HTR-8/SVneo (cell line): ENCODE measurements around the gene ZNF497.
"Not testable (repeated sequence)": the region's sequence is repeated elsewhere in the genome, so short reads cannot be mapped to it uniquely, and the experiment has no call there.

Source experiments
- DNase-seq: peaks from one replicate; pipeline ENCODE4 v3.0.0; 2011; ENCODE audit warnings: low spot score, mixed read lengths; ENCODE audit not compliant: insufficient read length
- FAIRE-seq: peaks from 2 replicates; lab custom pipeline; 2011; peaks lifted over from hg19 to GRCh38; lab: Jason Lieb, UNC

The ZNF497 gene

GRCh38 chr19:58395220-58395978 lies 32.8 kb upstream of the ZNF497 start, which contains the start of gene RNF225:
Gene RNF225, plus strand, starts transcription at chr19:58395656. Its CDS starts 434 bp downstream, at chr19:58396090.
- DNase-seq (no peak), FAIRE-seq (no peak)

- FAIRE-seq, result no peak
- DNase-seq, result no peak
Observed at GRCh38 chr19:58394821-58395219, 32.3 kb upstream of the ZNF497 start.

- DNase-seq, result no peak
- FAIRE-seq, result no peak
Observed at GRCh38 chr19:58393725-58394033, 31.1 kb upstream of the ZNF497 start.

GRCh38 chr19:58392945-58393724 lies 30.6 kb upstream of the ZNF497 start:
- FAIRE-seq (no peak), DNase-seq (no peak)

- no peak for FAIRE-seq
Observed at GRCh38 chr19:58388175-58388526, 25.6 kb upstream of the ZNF497 start.

GRCh38 chr19:58387338-58388174 lies 25.0 kb upstream of the ZNF497 start:
- no peak for FAIRE-seq
- DNase-seq, result no peak

More at GRCh38 chr19:58388175-58388526, 25.6 kb upstream of the ZNF497 start:
- DNase-seq, result no peak

GRCh38 chr19:58386576-58387337 lies 24.2 kb upstream of the ZNF497 start, which contains the start of gene RPS5:
Gene RPS5, plus strand, starts transcription at chr19:58387269. Its CDS starts 869 bp downstream, at chr19:58388138.
- DNase-seq (peak; percentile 100), FAIRE-seq (peak; percentile 94)

- DNase-seq, result no peak
- no peak for FAIRE-seq
Observed at GRCh38 chr19:58385891-58386575, 23.5 kb upstream of the ZNF497 start.

GRCh38 chr19:58385313-58385890 lies 22.9 kb upstream of the ZNF497 start:
- DNase-seq (no peak), FAIRE-seq (no peak)

- no peak for DNase-seq
- FAIRE-seq, result no peak
Observed at GRCh38 chr19:58382997-58383603, 20.5 kb upstream of the ZNF497 start.

- no peak for FAIRE-seq
- DNase-seq, result no peak
Observed at GRCh38 chr19:58381460-58382212, 19.1 kb upstream of the ZNF497 start.

GRCh38 chr19:58380662-58381459 lies 18.3 kb upstream of the ZNF497 start, which contains the start of gene ZNF837:
Gene ZNF837, minus strand, starts transcription at chr19:58381030. Its CDS starts 11,698 bp downstream, at chr19:58369332.
- FAIRE-seq, result peak; percentile 97

GRCh38 chr19:58380037-58380661 lies 17.6 kb upstream of the ZNF497 start:
- no peak for DNase-seq
- peak; percentile 72 for FAIRE-seq

More at GRCh38 chr19:58380662-58381459, 18.3 kb upstream of the ZNF497 start, which contains the start of gene ZNF837:
- DNase-seq, result peak; percentile 97

- no peak for FAIRE-seq
- DNase-seq, result no peak
Observed at GRCh38 chr19:58379246-58379645, 16.7 kb upstream of the ZNF497 start.

- FAIRE-seq, DNase-seq: not testable (repeated sequence)
Observed at GRCh38 chr19:58376724-58377123, 14.2 kb upstream of the ZNF497 start.

- DNase-seq (no peak), FAIRE-seq (no peak)
Observed at GRCh38 chr19:58374200-58374599, 11.6 kb upstream of the ZNF497 start.
